T-helper 2 cell (primary cell): ENCODE data around the gene STMND1.
A peak's percentile ranks its signal among the peaks of the same experiment; 100 is the strongest.

Experiments
- DNase-seq, 5 experiments: peaks; one replicate each; pipeline versions ENCODE4 v3.0.0 to v3.0.0-alpha.2; 2012 to 2022

STMND1 gene

GRCh38 chr6:17099401-17100059, 2.3 kb upstream of the STMND1 start:
- no peak for DNase-seq

GRCh38 chr6:17100806-17101205, 1.0 kb upstream of the STMND1 start:
- DNase-seq, result no peak

GRCh38 chr6:17102258-17102870, 514 bp downstream of the STMND1 start:
- DNase-seq, result no peak

GRCh38 chr6:17103715-17104114, 1.9 kb downstream of the STMND1 start:
- DNase-seq, result no peak

- no peak for DNase-seq
These were observed 6.0 kb downstream of the STMND1 start for GRCh38 chr6:17107863-17108262.

- no peak for DNase-seq
These were observed 13.6 kb downstream of the STMND1 start for GRCh38 chr6:17115251-17116116.

- DNase-seq, result no peak
These were observed 14.2 kb downstream of the STMND1 start for GRCh38 chr6:17116117-17116440.

- no peak for DNase-seq
These were observed 18.2 kb downstream of the STMND1 start for GRCh38 chr6:17120019-17120418.

- no peak for DNase-seq
These were observed 23.6 kb downstream of the STMND1 start for GRCh38 chr6:17125407-17125806.

GRCh38 chr6:17130786-17131185, 28.9 kb downstream of the STMND1 start:
- DNase-seq, result no peak

GRCh38 chr6:17132967-17133366, 31.1 kb downstream of the STMND1 start:
- no peak for DNase-seq

GRCh38 chr6:17138033-17138432, 36.2 kb downstream of the STMND1 start:
- DNase-seq, result no peak

GRCh38 chr6:17144016-17144415, 42.2 kb downstream of the STMND1 start:
- DNase-seq, result no peak

GRCh38 chr6:17149571-17149970, 47.7 kb downstream of the STMND1 start:
- DNase-seq, result no peak

GRCh38 chr6:17150096-17150495, 48.2 kb downstream of the STMND1 start:
- no peak for DNase-seq

- DNase-seq, result no peak
These were observed 50.0 kb downstream of the STMND1 start for GRCh38 chr6:17151888-17152287.

- no peak for DNase-seq
These were observed 50.9 kb downstream of the STMND1 start for GRCh38 chr6:17152703-17153102.

- DNase-seq, result peak in 4 of 5 experiments; percentile 18 to 53 (median 30)
These were observed 54.5 kb downstream of the STMND1 start for GRCh38 chr6:17156112-17156921.

- DNase-seq, result no peak
These were observed 55.1 kb downstream of the STMND1 start for GRCh38 chr6:17156966-17157365.

GRCh38 chr6:17157617-17158016, 55.8 kb downstream of the STMND1 start:
- no peak for DNase-seq

- DNase-seq, result no peak
These were observed 57.4 kb downstream of the STMND1 start for GRCh38 chr6:17159240-17159639.

GRCh38 chr6:17161076-17161475, 59.2 kb downstream of the STMND1 start:
- DNase-seq, result no peak

GRCh38 chr6:17165383-17165782, 63.5 kb downstream of the STMND1 start:
- DNase-seq, result no peak
